ENCODE results near the gene WIPF1.

DNA sequence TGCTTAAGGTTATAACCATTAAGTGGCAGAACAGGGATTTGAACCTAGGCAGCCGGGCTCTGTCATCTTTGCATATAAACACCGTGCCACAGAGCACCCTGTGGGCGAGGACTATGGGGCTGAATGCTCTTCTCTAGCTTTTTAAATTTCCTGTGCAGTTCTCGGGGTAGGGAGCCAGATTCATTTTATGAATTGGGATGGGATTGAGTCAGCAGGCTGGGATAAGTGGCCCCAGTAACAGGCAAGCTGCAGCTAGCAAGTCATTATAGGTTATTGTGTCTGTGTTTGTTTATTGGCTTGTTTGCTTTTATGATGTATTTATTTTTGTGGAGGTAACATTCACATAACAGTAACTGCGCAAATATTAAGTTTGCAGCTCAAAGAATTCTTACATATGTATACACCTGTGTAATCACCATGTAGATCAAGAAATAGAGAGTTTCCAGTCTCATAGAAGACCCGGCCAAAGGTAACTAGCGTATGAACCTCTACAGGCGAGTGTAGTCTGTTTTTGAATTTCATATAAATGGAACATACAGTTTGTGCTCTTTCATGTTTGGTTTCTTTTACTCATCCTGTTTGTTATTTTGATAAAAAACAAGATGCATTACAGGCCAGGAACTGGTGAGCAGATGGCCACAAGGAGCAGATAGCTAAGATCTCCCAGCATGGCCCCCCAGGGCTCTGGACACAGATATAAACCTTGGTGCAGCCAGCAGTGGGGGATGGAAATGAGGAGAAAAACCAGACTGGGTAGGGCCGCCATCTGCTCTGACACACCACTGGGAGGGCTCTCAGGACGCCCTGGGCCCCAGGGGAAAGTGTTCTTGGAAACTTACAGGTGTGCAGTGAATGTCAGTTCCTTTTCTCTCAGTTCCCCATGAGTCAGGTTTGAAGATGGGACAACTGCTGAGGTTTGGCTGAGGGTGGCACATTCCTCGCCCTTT, 61.6 kb downstream of the WIPF1 start:
- TF ChIP-seq, protein P1, sequence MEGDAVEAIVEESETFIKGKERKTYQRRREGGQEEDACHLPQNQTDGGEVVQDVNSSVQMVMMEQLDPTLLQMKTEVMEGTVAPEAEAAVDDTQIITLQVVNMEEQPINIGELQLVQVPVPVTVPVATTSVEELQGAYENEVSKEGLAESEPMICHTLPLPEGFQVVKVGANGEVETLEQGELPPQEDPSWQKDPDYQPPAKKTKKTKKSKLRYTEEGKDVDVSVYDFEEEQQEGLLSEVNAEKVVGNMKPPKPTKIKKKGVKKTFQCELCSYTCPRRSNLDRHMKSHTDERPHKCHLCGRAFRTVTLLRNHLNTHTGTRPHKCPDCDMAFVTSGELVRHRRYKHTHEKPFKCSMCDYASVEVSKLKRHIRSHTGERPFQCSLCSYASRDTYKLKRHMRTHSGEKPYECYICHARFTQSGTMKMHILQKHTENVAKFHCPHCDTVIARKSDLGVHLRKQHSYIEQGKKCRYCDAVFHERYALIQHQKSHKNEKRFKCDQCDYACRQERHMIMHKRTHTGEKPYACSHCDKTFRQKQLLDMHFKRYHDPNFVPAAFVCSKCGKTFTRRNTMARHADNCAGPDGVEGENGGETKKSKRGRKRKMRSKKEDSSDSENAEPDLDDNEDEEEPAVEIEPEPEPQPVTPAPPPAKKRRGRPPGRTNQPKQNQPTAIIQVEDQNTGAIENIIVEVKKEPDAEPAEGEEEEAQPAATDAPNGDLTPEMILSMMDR (IDR thresholded peaks at IDR 0.05 in 4 of 5, conservative IDR thresholded peaks at IDR 0.05 in 1 of 5), result no peak
- no peak for TF ChIP-seq POLR2A (IDR thresholded peaks at IDR 0.05)
